GM18498 (cell line): ENCODE results near the gene CCNY.
"Not testable (repeated sequence)": the region's sequence is repeated elsewhere in the genome, so short reads cannot be mapped to it uniquely, and the experiment has no call there.

Source experiments
- ATAC-seq: cut with Tn5 transposase; IDR thresholded peaks from one replicate; pipeline ENCODE4 v1.9.1; 2021; ENCODE audit warnings: mild to moderate bottlenecking, moderate library complexity; ENCODE audit not compliant: unreplicated experiment

CCNY gene

DNA sequence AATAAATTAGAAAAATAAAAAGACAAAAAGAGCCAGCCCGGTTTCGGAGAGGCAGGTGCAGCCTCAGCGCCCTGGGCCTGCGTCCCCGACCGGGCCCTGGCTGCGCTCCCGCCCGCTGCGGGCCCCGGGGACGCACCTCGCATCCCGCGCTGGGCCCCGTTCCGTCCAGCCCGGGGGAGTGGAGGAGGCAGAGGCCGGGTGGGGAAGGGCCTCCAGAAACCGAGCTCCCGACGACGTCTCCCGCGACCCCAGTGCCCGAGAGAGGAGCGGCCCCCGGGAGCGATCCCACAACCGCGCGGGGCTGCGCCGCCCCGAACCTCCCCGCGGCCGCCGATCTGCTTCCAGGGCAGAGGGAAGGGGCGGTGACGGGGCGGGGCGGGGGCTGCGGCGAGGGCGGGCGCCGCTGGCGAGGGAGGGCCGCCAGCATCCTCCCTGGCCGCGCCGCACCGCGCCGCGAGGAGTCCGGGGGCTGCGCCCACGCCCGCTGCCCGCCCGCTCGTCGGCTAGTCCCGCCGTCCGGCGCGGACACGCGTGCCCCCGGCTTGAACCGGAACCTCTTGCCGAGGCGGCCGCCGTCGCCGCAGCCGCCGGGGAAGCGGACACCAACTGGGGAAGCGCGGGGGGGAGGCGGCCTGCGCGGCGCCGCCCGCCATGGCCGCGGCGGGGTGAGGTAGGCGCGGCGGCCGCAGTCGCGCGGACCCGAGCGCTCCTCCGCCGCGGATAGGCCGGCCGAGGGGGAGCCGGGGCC lies at the start of gene CCNY:
Gene CCNY (plus strand): TSS at position 426 of the 748 bp plus-strand sequence. CDS start 545 bp downstream, outside the sequence.
- peak; percentile 81 for ATAC-seq

DNA sequence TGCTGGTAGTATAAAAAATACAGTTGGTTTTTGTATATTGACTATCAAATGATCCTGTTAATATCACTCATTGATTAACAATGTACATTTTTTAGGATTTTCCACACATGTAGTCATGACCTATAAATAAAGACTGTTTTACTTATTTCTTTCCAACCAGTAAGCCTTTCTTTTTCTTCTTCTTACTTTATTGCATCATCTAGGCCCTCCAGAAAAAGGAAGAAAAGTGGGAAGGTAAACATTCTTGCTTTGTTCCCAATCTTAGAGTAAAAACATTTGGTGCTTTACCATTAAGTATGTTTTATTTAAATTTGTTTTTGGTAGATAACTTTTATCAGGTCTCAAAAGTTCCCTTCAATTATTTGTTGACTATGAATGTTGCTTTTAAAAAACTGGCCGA lies 47.1 kb upstream of the CCNY start:
- no peak for ATAC-seq

DNA sequence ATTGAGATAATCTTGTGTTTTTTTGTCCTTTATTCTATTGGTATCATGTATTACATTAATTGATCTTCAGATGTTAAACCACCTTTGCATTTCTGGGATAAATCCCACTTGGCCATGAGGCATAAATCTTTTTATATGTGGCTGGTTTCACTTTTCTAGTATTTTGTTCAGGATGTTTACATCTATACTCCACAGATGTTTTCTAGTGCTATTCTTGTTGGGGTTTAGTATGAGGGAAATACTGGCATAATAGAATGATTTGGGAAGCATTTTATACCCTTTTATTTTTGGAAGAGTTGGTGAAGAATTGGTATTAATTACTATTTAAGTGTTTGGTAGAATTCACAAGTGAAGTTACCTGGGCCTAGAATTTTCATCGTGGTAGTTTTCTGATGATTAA lies 41.8 kb upstream of the CCNY start:
- no peak for ATAC-seq

- no peak for ATAC-seq
Observed at GRCh38 chr10:35299016-35299415, 37.3 kb upstream of the CCNY start.

- ATAC-seq = peak; percentile 98
Observed at GRCh38 chr10:35300063-35300699, 36.1 kb upstream of the CCNY start.

GRCh38 chr10:35304649-35305048 lies 31.7 kb upstream of the CCNY start:
- no peak for ATAC-seq

DNA sequence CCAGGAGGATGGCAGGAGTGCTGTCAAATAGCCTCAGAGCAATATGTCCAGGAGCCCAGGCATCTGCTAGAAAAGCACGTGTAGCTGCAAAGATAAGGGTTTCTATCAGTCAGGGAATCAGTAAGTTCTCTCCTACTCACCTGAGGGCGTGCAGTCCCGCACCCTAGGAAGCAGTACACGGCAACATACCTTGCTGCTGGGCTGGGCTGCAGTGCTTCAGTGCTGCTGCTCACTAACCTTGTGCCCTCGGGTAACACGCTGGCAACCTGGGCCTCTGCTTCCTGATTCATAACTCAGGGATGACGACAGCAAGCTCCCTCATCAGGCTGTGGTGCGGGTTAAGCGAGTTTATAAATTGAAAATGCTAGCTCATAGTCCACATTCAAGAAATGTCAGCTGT lies 29.5 kb upstream of the CCNY start:
- ATAC-seq = no peak

GRCh38 chr10:35307297-35307696 lies 29.0 kb upstream of the CCNY start:
- no peak for ATAC-seq

- no peak for ATAC-seq
Observed at GRCh38 chr10:35308809-35309208, 27.5 kb upstream of the CCNY start.

DNA sequence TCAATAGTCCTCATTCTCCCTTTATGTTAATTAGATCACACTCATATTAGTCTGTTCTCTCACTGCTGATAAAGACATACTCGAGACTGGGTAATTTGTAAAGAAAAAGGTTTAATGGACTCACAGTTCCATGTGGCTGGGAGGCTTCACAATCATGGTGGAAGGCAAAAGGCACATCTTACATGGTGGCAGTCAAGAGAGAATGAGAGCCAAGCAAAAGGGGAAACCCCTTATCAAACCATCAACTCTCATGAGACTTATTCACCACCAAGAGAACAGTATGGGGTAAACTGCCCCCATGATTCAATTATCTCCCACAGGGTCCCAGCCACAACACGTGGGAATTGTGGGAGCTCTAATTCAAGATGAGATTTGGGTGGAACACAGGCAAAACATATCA lies 22.2 kb upstream of the CCNY start:
- not testable (repeated sequence) for ATAC-seq

DNA sequence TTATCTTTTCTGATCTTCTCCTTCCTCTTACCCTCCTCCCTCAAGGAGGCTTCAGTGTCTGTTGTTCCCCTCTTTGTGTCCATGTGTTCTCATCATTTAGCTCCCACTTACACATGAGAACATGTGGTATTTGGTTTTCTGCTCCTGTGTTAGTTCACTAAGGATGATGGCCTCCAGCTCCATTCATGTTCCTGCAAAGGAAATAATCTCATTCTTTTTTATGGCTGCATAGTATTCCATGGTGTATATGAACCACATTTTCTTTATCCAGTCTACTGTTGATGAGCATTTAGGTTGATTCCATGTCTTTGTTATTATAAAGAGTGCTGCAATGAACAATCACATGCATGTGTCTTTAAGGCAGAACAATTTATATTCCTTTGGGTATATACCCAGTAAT lies 21.1 kb upstream of the CCNY start:
- not testable (repeated sequence) for ATAC-seq

- ATAC-seq = peak; percentile 76
Observed at GRCh38 chr10:35316218-35316967, 19.9 kb upstream of the CCNY start.

DNA sequence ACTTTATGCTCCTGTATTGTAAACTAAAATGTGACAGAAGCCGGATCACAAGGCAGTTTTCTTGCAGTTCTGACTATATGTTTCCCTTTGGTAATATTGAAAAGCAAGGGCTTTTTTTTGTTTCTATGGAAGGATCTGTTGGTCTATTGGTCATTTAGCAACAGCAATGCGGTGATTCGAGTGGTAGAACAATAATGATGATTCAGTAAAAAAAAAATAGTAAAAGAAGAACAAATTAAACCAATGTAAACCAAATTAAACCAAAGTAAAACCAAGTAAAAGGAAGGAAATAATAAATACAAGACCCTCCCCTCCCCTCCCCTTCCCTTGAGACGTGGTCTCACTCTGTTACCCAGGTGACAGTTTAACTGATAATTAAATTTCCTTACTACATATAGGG lies 17.8 kb upstream of the CCNY start:
- ATAC-seq = no peak

DNA sequence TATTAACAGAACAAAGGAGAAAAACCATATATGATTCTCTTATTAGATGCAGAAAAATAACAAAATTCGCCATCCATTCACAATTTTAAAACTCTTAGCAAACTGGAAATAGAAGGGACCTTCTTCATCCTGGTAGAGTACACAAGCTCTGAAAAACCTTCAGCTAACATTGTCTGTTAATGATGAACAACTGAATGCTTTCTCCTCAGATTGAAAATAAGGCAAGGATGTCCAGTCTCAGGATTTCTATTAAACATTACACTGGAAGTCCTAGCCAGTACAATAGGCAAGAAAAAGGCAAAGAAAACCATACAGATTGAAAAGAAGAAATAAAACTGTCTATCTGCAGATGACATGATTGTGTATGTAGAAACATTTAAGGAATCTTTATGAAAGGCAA lies 16.0 kb upstream of the CCNY start:
- no peak for ATAC-seq

DNA sequence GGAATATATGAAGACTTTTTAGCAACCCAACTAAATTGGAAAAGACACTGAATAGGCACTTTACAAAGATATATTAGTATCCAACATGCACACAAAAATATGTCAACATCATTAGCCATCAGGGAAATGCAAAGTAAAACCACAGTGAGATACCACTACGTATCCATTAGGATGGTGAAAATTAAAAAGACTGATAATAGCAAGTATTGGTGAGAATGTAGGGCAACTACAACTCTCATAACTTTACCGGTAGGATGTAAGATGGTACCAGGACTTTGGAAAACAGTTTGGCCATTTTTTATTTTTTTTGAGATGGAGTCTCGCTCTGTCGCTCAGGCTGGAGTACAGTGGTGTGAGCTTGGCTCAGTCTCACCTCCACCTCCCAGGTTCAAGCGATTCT lies 13.7 kb upstream of the CCNY start:
- no peak for ATAC-seq

GRCh38 chr10:35324196-35324595 lies 12.1 kb upstream of the CCNY start:
- ATAC-seq = no peak

DNA sequence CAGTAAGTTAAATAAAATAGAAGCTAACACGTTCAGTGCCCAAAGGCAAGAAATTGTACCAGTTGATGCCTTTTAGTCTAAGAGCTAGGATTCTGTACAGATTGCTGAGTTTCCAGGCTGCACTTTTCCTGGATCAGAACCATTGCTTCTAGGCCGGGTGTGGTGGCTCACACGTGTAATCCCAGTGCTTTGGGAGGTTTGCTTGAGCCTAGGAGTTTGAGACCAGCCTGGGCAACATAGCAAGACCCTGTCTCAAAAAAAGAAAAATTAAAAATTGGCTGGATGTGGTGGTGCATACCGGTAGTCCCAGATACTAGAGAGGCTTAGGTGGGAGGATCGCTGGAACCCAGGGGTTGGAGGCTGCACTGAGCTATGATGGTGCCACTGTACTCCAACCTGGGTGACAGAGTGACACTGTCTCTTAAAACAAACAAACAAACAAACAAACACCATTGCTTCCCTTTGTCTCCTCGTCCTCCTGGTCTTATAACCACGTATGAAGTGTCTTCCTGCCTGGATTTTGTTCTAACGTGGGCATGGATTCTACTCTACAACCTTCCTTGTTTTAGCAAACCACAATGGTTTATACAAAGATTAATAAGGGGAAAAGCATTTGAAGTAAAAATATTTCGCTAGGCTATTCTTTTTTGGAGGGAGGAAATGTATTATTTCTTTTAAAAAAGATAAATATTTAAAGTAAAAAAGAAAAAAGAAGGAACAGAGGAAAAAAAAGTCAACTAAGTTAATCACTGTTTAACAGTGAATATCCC lies 9.7 kb upstream of the CCNY start:
- ATAC-seq = no peak

DNA sequence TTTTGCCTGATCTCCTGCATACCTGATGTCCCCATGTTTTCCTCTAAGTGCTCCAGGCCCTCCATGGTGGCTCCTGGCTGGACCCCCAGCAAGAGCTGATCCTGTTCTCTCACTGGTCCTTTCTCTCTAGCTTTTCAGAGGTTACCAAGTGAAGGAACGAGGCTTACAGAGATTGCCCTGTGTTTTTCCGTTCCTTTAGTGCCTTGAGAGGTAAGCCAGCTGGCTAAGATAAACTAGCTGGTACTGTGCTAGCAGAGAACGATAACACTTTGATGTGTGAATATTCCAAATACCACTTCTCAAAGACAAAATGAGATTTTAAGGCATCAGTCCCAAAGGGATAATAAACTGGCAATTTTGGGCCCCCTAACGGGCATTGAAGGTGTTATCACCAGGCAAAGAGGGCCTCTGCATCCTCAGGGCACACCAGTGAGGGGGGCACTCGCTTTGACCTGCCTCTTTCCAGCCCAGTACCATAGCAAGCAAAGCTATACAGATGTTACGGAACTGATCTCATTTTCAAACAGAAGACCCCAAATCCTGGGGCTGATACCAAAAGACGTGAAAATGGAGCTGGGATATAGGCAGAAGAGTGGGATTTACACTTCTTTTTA lies 8.4 kb upstream of the CCNY start:
- no peak for ATAC-seq

GRCh38 chr10:35328404-35329037 lies 7.8 kb upstream of the CCNY start:
- ATAC-seq = peak; percentile 53

DNA sequence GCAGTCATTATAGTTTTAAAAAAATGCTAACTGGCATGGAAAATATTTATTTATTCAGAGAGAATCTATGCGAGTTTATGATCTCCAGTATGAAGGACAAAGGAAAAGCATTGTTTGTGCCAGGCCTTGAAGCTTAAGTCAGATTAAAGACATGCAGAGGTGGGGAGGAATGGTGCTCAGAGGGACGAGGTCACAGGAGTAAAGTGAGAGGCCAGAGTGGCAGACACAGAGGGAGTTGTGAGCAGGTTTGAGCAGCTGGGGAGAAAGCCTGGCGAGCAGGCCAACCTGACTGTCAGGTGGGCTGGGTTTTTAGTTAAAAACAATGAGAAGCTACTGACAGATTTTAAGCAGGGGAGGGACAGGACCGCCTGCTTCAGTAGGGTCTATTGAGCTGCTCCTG lies 6.8 kb upstream of the CCNY start:
- ATAC-seq = no peak
